Adipocyte (in vitro differentiated cells): ENCODE measurements around the gene TCEANC2.

ENCODE experiments used
- DNase-seq: peaks from one replicate; pipeline ENCODE4 v3.0.0-alpha.2; 2015; ENCODE audit warnings: low read depth
- H3K27me3 ChIP-seq: replicated peaks from 2 replicates; pipeline ENCODE4 v1.7.0; 2013; ENCODE audit warnings: mild to moderate bottlenecking, low read length, moderate library complexity; ENCODE audit not compliant: control insufficient read depth, insufficient read depth
- H3K36me3 ChIP-seq: 2 replicates; pipeline ENCODE4 v1.7.0; 2013; ENCODE audit warnings: low read length, mild to moderate bottlenecking, moderate library complexity; ENCODE audit not compliant: control insufficient read depth, insufficient read depth, severe bottlenecking
- H3K4me1 ChIP-seq: 2 replicates; pipeline ENCODE4 v1.7.0; 2013; ENCODE audit warnings: mild to moderate bottlenecking, low read length, moderate library complexity; ENCODE audit not compliant: control insufficient read depth, insufficient read depth
- H3K4me3 ChIP-seq: 2 replicates; pipeline ENCODE4 v1.7.0; 2013; ENCODE audit warnings: mild to moderate bottlenecking, low read length, moderate library complexity
- H3K9ac ChIP-seq: 2 replicates; pipeline ENCODE4 v1.7.0; 2013; ENCODE audit warnings: mild to moderate bottlenecking, low read length, moderate library complexity
- H3K9me3 ChIP-seq: 2 replicates; pipeline ENCODE4 v1.7.0; 2013; ENCODE audit warnings: mild to moderate bottlenecking, low read length, moderate library complexity; ENCODE audit not compliant: control insufficient read depth

TCEANC2 gene

GRCh38 chr1:54142146-54142900, 88.9 kb downstream of the TCEANC2 start:
- H3K27me3 ChIP-seq = no peaks in the 10 kb centered on the region
- DNase-seq = no peak
- no peak overlapping the region for H3K9ac ChIP-seq
- peaks cover 4% of the 10 kb centered on the region for H3K4me1 ChIP-seq
- no peak overlapping the region for H3K4me3 ChIP-seq
- H3K36me3 ChIP-seq = no peaks in the 10 kb centered on the region
- H3K9me3 ChIP-seq = peaks cover 3% of the 10 kb centered on the region

DNA sequence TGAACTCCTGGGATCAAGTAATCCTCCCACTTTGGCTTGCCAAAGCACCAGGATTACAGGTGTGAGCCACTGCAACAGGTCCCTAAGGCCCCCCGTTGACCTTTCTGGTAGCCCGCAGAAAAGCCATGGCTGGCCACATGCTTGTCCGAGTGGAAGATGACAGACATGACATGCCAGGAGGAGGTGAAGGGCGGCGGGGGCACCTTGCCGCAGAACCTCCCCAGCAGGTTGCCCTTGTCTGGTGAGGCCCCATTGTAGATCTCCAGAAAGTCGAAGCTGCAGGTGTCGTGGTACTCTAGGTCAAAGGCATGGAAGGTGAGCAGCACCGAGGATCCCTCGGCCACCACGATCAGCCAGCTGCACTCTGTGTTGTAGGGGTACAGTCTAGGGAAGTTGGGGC, 91.0 kb downstream of the TCEANC2 start:
- H3K27me3 ChIP-seq = no peaks in the 10 kb centered on the region
- H3K4me3 ChIP-seq = no peak overlapping the region
- no peaks in the 10 kb centered on the region for H3K9me3 ChIP-seq
- H3K9ac ChIP-seq = no peak overlapping the region
- no peak for DNase-seq
- no peaks in the 10 kb centered on the region for H3K4me1 ChIP-seq
- H3K36me3 ChIP-seq = no peaks in the 10 kb centered on the region

DNA sequence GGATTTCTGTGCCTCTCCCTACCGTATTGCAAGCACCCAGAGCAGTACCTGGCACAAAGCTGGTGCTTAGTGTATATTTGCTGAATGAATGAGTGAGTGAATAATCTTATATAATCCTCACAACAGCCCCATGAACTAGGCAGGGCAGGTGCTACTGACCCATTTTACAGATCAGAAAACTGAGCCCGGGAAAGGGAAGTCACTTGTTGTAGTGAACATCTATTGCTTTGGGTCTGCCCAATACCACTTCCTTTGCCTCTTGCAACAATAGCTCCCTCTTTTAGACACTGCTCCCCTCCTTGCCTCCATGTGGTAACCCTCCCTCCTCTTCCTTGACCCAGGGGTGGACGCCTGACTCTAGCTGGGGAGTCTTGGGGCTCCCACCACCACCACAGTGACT, 96.3 kb downstream of the TCEANC2 start:
- no peaks in the 10 kb centered on the region for H3K27me3 ChIP-seq
- DNase-seq = no peak
- H3K9ac ChIP-seq = no peak overlapping the region
- peaks cover 14% of the 10 kb centered on the region for H3K4me1 ChIP-seq
- H3K4me3 ChIP-seq = no peak overlapping the region
- no peaks in the 10 kb centered on the region for H3K9me3 ChIP-seq
- no peaks in the 10 kb centered on the region for H3K36me3 ChIP-seq

DNA sequence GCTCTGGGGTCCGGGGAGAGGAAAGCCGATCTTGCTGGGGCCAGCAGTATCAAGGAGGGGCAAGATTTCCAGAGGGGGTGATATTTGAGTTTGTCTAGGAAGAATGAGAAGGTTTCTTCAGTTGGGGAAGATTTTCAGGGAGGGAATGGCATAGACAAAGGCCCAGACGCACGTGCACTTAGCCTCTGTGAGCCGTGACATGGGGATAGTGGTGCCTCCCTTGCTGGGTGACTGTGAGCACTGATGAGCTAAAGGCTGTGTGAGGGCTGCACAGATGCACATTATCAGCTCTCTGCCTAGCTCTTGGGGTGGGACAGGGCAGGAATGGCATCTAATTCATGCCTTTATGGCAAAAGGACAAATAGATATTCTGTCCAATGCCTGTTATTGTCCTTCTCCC, 97.6 kb downstream of the TCEANC2 start:
- Histone ChIP-seq H3K9me3 (no peaks in the 10 kb centered on the region), H3K4me3 (no peak overlapping the region), H3K27me3 (no peaks in the 10 kb centered on the region), H3K4me1 (peaks cover 14% of the 10 kb centered on the region), H3K9ac (no peak overlapping the region), H3K36me3 (no peaks in the 10 kb centered on the region)
- DNase-seq = no peak

DNA sequence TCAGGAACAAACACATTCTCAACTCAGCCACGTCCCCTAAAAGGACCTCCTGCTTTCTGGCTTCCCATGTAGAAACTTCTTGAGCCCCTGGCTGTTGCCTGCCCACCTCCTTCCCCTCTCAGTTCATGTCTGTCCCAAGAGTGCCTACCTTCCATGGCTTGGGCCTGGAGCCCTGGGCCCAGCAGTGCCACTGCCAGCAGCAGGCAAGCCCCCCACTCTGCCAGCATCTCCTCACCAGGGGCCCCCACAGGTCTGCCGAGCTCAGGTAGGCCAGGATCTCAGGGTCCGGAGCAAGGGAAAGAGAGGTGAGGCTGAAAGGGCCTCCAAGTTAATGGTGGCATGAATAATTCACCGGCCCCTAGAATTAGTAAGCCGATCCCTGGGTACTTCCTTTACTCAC, 99.3 kb downstream of the TCEANC2 start, which contains the start of gene CDCP2:
CDCP2 (minus strand) TSS at position 305 of the 400 bp plus-strand sequence; CDS start at position 227, 78 bp downstream.
- Histone ChIP-seq H3K9me3 (no peaks in the 10 kb centered on the region), H3K9ac (peak within 1 kb of the TSS; percentile 34), H3K36me3 (no peaks in the 10 kb centered on the region), H3K4me1 (peaks cover 14% of the 10 kb centered on the region), H3K27me3 (no peaks in the 10 kb centered on the region), H3K4me3 (peak within 1 kb of the TSS; percentile 66)
- no peak for DNase-seq

DNA sequence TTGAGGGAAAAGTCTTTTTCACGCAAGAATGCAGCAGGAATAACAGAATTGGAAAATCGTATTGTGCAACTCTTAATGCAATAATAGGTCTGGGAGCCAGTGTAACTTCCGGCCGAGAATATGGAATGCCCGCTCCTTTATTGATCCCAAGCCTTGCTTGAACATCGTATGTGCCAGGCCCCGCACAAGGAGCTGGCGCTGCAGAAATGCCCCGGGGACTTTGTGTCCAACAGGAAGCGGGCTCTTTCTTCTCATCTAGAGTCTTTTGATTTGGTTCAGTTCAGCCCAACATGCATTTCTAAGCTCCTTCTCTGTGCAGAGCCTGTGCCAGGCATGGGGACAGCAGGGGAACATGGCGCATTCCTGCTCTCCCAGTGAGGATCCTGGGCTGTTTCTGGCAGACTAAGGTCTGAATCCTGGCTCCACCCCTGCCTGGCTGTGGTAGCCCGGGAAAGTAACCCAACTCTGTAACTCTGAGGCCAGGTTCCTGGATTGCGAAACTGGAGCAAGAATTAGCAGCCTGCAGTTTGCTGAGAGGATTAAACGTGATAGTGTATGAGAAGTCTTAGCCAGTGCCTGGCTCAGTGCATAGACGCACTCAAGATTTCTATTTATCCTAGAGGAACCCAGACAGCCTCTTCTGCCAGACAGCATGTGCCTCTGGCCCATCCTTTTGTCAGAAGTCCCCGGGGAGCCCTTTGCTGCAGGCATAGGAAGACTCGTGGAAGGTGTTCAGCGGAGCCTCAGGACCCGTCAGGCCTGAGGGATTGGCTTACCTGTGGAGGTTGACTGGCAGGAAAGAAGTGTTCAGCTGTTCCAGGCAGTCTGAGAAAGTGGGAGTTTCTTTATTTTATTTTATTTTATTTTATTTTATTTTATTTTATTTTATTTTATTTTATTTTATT, 100.4 kb downstream of the TCEANC2 start:
- Histone ChIP-seq H3K9me3 (no peaks in the 10 kb centered on the region), H3K36me3 (no peaks in the 10 kb centered on the region), H3K9ac (peak overlapping the region; percentile 34), H3K27me3 (no peaks in the 10 kb centered on the region), H3K4me3 (peak overlapping the region; percentile 66), H3K4me1 (peaks cover 14% of the 10 kb centered on the region)
- DNase-seq = peak; percentile 91
